GM12892 (cell line): ENCODE data around the gene GFRA1.

Experiments
- POLR2A ChIP-seq: IDR thresholded peaks from 2 replicates; pipeline ENCODE4 v1.6.1; 2011; ENCODE audit warnings: low read depth, low read length, control low read depth
- POLR2AphosphoS5 ChIP-seq: IDR thresholded peaks from 2 replicates; pipeline ENCODE4 v1.6.1; 2011; ENCODE audit warnings: low read depth, low read length, control low read depth
- TAF1 ChIP-seq: IDR thresholded peaks from 2 replicates; pipeline ENCODE4 v1.6.1; 2011; ENCODE audit warnings: low read depth, mild to moderate bottlenecking, control low read depth, low read length, borderline replicate concordance

GRCh38 chr10:116121640-116122525 is 151.1 kb downstream of the GFRA1 start:
- TF ChIP-seq POLR2A (no peak), POLR2AphosphoS5 (no peak), TAF1 (no peak)
